ENCODE data around the gene BLOC1S6.

The BLOC1S6 gene

GRCh38 chr15:45635763-45636292 is 48.6 kb downstream of the BLOC1S6 start:
- no peaks in the 10 kb centered on the region for H3K27me3 ChIP-seq (replicated peaks; ENCODE audit: control insufficient read depth, insufficient read depth, low read length)
- H3K36me3 ChIP-seq (ENCODE audit: control insufficient read depth, insufficient read depth, low read length): no peaks in the 10 kb centered on the region
- DNase-seq (ENCODE audit: extremely low read depth, insufficient read length): no peak
- no peak for TF ChIP-seq CTCF (IDR thresholded peaks at IDR 0.05; ENCODE audit: insufficient read depth, low read length, poor library complexity, severe bottlenecking)
- H3K4me3 ChIP-seq (replicated peaks; ENCODE audit: low read depth, low read length): peak overlapping the region; percentile 72

GRCh38 chr15:45637141-45637540 is 50.0 kb downstream of the BLOC1S6 start:
- H3K4me3 ChIP-seq (replicated peaks; ENCODE audit: low read depth, low read length): no peak overlapping the region; the same call in 1 of the 2 replicates

GRCh38 chr15:45637552-45638033 is 50.4 kb downstream of the BLOC1S6 start:
- no peaks in the 10 kb centered on the region for H3K27me3 ChIP-seq (replicated peaks; ENCODE audit: control insufficient read depth, insufficient read depth, low read length)
- TF ChIP-seq CTCF (IDR thresholded peaks at IDR 0.05; ENCODE audit: insufficient read depth, low read length, poor library complexity, severe bottlenecking): no peak
- peak; percentile 66 for DNase-seq (ENCODE audit: extremely low read depth, insufficient read length)
- H3K4me3 ChIP-seq (replicated peaks; ENCODE audit: low read depth, low read length): peak overlapping the region; percentile 44; the same call in 1 of the 2 replicates
- no peaks in the 10 kb centered on the region for H3K36me3 ChIP-seq (ENCODE audit: control insufficient read depth, insufficient read depth, low read length)

More at GRCh38 chr15:45637141-45637540, 50.0 kb downstream of the BLOC1S6 start:
- TF ChIP-seq CTCF (IDR thresholded peaks at IDR 0.05; ENCODE audit: insufficient read depth, low read length, poor library complexity, severe bottlenecking): no peak
- no peaks in the 10 kb centered on the region for H3K27me3 ChIP-seq (replicated peaks; ENCODE audit: control insufficient read depth, insufficient read depth, low read length)
- no peaks in the 10 kb centered on the region for H3K36me3 ChIP-seq (ENCODE audit: control insufficient read depth, insufficient read depth, low read length)
- no peak for DNase-seq (ENCODE audit: extremely low read depth, insufficient read length)

GRCh38 chr15:45640616-45641015 is 53.4 kb downstream of the BLOC1S6 start:
- no peak for TF ChIP-seq CTCF (IDR thresholded peaks at IDR 0.05; ENCODE audit: insufficient read depth, low read length, poor library complexity, severe bottlenecking)
- H3K27me3 ChIP-seq (replicated peaks; ENCODE audit: control insufficient read depth, insufficient read depth, low read length): no peaks in the 10 kb centered on the region
- no peak for DNase-seq (ENCODE audit: extremely low read depth, insufficient read length)
- no peaks in the 10 kb centered on the region for H3K36me3 ChIP-seq (ENCODE audit: control insufficient read depth, insufficient read depth, low read length)
- no peak overlapping the region for H3K4me3 ChIP-seq (replicated peaks; ENCODE audit: low read depth, low read length)

- TF ChIP-seq CTCF (IDR thresholded peaks at IDR 0.05; ENCODE audit: insufficient read depth, low read length, poor library complexity, severe bottlenecking): no peak
- H3K36me3 ChIP-seq (ENCODE audit: control insufficient read depth, insufficient read depth, low read length): no peaks in the 10 kb centered on the region
- H3K27me3 ChIP-seq (replicated peaks; ENCODE audit: control insufficient read depth, insufficient read depth, low read length): no peaks in the 10 kb centered on the region
- H3K4me3 ChIP-seq (replicated peaks; ENCODE audit: low read depth, low read length): no peak overlapping the region
- no peak for DNase-seq (ENCODE audit: extremely low read depth, insufficient read length)
Measured at GRCh38 chr15:45641374-45641781, 54.2 kb downstream of the BLOC1S6 start.

Measured in GM06990 (cell line).